Measurements from ENCODE around the gene PIK3R5.

Gene PIK3R5

GRCh38 chr17:8952191-8952590 lies 13.3 kb downstream of the PIK3R5 start:
- DNase-seq = no peak

GRCh38 chr17:8951206-8951605 lies 14.3 kb downstream of the PIK3R5 start:
- no peak for DNase-seq

- DNase-seq = no peak
Measured at GRCh38 chr17:8949061-8949661, 16.3 kb downstream of the PIK3R5 start.

GRCh38 chr17:8948462-8948861 lies 17.0 kb downstream of the PIK3R5 start:
- DNase-seq = no peak

DNA sequence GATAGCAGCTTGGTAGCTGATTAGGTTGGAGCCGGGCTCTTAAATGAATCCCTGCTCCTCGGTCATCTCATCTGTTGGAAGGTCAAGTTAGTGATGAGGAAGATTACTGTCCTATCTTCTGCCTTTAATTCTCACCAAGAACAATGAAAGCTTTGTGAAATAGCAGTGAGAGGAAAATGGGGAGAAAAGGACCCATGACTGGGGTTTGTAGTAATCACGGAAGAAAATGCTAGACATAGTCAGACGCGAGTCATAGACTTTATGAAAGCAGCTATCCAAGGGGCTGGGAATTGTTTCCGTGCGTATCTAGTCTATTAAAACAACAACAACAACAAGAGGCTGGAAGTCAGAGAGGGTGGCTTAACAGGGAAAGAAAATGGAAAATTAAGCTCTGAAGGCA lies 18.3 kb downstream of the PIK3R5 start:
- DNase-seq = no peak

- DNase-seq = no peak
Measured at GRCh38 chr17:8946476-8946875, 19.0 kb downstream of the PIK3R5 start.

- DNase-seq = no peak
Measured at GRCh38 chr17:8946071-8946470, 19.4 kb downstream of the PIK3R5 start.

DNA sequence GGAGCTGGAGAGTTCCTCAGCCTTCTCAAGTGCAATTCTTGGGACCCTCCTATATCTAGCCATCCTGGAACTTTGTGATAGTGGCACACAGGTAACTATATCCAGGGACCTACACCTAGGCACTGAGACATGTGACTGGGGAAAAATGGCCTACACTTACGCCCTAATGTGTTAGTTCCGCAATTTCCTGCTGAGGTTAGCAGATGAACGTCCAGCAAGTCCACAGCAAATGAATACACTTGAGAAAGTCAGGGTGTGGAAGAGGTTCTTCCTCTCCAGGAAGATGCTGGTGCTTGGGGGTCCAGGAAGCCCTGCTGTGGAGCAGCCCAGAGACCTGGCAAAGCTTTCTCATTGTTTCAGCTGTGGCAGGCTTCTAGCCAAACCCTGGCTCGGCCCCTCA lies 20.8 kb downstream of the PIK3R5 start:
- DNase-seq = no peak

- no peak for DNase-seq
Measured at GRCh38 chr17:8944083-8944482, 21.4 kb downstream of the PIK3R5 start.

DNA sequence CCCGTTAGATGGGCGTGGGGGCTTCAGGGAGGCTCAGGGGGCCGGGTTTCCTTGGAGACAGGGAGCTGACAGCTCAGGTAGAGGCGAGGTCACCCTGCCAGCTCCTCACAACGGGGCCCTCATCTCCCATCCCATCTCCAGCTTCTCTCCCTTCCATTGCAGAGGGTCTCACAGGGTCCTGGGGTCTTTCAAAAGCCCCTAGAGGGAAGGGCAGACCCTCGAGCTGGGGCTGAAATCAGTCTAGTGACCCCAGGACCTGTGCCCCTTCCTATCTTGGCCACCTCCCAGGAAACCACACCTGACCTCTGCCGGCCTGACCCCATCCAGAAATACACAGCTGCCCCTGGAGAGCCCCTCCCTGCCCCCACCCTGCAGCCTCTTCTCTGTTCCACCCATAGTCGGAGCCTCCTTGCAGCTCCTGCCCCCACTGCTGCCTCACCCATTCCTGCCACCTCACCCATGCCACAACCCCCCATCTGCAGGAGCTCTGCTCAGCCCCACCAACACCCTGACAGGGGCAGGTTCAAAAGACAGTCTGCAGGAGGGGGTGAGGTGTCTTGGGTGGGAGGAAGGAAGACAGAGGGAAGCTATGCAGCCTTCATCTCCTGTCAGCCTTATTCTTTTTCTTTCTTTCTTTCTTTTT lies 23.4 kb downstream of the PIK3R5 start:
- DNase-seq = no peak

DNA sequence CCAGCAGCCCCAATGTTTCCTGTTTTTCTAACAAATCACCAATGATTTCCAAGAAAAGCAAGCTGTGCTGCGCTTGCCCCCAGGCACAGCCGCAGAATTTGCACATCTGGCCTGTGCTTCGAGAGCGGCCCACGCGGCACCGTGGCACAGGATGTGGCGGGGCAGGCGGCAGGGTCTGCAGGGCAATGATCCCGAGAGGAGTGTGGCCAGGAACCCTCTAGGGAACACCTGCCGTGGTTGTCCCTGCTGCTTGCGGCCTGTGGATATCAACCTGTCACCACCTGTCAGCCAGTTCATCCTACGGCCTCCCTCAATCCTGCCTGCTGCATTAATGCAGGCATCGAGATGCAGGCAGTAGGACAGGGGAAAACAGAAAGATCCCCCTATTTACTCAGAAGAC lies 24.0 kb downstream of the PIK3R5 start:
- DNase-seq = peak in 1 of 2 donors; percentile 58

DNA sequence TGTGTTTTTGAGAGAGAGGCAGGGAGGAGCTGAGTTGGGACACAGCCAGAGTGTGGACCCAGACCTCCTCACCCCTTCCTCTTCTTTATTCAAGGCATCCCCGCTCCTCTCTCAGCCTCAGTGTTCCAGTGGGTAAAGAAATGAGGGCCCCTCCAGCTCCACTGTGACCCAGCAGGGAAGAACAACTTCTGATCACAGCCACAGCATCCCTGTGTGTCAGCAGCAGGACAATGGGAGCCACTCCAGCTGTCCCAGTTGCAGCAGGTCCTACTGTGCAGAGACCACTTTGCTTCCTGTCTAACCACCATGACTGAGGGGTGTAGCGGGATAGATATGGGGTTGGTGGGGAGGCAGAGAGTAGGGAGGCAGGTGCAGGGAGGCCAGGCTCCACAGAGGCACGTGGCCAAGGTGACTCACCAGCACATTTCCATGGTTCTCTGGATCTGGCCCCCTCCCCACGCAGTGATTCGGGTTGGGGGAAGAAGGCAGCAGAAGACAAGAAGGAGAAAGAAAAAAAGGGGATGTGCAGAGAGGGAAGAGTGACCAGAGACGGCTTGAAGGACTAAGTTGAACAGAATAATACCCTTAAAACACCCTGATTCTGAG lies 24.5 kb downstream of the PIK3R5 start:
- no peak for DNase-seq

DNA sequence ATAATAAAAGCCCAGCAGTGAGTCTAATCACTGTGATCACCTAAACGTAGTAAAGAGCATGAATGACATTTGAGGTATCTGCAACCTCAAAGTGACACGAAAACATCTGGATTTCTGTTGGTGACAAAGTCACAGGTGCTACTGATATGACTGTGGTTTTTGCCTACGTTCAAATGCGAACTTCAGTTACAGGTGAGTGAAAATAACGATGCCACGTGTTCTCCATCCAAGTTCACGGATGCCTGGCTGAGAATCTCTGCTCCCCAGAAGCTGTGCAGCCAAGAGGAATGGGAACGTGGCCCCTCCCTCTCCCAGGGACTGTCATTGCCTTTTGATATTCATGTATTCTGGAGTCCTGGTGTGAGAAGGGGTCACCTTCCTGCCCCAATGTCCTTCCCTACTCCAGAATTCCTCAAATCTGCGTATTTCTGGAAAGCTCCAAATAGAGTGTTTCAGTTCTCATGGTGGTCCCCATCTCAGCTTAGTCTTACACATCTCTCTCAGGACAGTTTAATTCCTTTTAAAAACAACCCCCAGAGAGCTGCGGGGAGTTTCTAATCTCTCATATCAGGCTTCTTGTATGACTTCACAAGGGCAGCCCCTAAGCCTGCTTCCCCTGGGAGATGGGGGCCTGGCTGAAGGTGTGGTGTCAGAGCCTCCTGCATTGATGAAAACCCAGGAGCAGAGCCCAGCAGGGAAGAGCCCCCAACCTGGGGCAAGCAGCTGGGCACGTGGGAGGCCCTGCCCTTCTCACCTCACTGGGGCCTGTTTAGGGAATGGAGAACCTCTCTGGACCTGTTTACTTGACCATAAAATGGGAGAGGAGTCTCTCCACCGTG lies 25.8 kb downstream of the PIK3R5 start:
- no peak for DNase-seq

- DNase-seq = no peak
Measured at GRCh38 chr17:8938933-8939332, 26.6 kb downstream of the PIK3R5 start.

GRCh38 chr17:8935191-8935590 lies 30.3 kb downstream of the PIK3R5 start:
- peak; percentile 52 to 71 for DNase-seq

DNA sequence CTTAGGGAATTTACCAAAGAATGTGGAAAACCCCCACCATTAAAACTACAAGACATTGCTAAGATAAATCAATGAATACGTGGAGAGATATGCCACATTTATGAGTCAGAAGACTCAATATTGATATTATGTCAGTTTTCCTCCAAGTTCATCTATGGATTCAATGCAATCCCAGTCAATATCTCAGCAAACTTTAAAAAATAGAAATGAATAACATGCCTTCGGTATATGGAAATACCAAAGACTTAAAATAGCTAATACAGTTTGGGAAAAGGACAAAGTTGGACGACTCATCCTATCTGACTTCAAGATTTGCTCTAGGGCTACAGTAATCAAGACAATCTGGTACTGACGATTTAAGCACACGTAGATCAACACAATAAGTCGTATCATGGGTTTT lies 31.2 kb downstream of the PIK3R5 start:
- no peak for DNase-seq

DNA sequence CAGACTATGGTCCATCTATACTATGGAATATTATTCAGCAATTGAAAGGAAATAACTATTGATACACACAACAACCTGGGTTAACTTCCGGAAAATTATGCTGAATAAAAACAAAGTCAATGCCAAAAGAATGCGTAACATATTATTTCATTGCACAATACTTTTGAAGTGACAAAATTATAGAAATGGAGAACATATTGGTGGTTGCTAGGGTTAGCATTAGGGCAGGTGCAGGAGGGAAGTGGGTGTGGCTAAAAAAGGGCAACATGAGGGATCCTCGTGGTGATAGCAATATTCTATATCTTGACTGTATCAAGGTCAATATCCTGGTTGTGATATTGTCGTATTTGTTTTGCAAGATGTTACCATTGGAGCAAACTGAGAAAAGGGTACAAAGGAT lies 34.9 kb downstream of the PIK3R5 start:
- no peak for DNase-seq

- DNase-seq = no peak
Measured at GRCh38 chr17:8928347-8928746, 37.2 kb downstream of the PIK3R5 start.

DNA sequence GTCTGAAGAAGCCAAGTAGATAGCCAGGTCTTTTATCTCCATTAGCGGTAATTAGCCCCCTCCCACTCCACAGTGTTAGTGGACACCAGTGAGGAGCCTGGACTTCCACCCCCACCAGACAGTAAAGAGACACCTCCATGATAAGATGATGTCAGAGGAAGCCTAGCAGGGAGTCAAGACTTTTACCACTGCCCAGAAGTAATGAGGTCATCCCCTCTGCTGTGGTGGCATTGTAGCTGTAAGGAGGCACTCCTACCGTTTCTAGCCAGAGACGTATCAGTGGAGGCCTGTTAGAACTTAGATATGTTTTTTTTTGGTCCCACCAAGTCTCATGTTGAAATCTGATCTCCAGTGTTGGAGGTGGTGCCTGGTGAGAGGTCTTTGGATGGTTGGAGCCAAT lies 38.1 kb downstream of the PIK3R5 start:
- no peak for DNase-seq

GRCh38 chr17:8925808-8926207 lies 39.7 kb downstream of the PIK3R5 start:
- DNase-seq = no peak

DNA sequence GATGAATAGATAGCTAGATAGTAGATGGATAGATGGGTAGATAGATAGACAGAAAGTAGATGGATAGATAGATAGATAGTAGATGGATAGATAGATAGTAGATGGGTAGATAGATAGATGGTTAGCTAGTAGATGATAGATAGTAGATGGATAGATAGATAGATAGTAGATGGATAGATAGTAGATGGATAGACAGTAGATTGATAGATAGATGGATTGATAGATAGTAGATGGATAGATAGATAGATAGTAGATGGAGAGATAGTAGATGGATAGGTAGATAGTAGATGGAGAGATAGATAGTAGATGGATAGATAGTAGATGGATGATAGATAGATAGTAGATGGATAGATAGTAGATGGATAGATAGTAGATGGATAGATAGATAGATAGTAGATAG lies 40.4 kb downstream of the PIK3R5 start:
- DNase-seq = no peak

DNA sequence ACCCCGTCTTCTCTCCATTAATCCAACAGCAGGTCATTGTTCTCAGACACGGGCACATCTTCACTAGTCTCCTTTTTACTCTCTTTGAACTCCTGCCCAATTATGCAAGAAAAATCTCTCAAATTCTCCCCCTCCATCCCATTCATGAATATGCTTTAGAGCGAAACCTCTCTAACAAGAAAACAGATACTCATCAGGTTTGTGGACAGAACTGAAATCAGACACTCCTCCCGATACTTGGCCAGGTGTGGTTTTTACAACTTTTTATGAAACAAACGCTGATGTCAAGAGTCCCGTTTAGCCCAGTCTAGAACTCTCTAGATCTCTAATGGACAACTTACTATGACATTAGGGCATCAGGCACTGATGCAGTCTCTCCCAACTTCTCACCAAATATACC lies 40.9 kb downstream of the PIK3R5 start:
- DNase-seq = no peak

DNA sequence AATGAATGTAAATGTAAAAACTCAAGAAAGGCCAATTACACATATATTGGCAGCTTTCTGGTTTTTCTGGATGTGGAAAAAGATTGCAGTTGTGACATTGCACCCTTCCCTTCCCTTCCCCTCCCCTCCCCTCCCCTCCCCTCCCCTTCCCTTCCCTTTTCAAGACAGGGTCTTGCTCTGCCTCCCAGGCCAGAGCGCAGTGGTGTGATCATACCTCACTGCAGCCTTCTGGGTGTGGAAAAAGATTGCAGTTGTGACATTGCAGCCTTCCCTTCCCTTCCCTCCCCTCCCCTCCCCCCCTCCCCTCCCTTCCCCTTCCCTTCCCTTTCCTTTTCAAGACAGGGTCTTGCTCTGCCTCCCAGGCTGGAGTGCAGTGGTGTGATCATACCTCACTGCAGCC lies 41.7 kb downstream of the PIK3R5 start:
- no peak for DNase-seq

- DNase-seq = no peak
Measured at GRCh38 chr17:8922928-8923327, 42.6 kb downstream of the PIK3R5 start.
